A673 (cell line): ENCODE measurements around the gene EDAR. TPM values are rescaled to one million over a fixed set of nuclear protein-coding genes. Genes with fewer than 3 reads are reported as not detected.

Experiments used
- BruUV-seq: library from RNA; stranded (reverse); fragments of 400-500 nt; replicated peaks from 2 replicates; lab custom pipeline; 2021; lab: Mats Ljungman, UMichigan
- CTCF ChIA-PET: fragments of 300-600 bp; sonication (Branson Sonifier 250); formaldehyde crosslinking; loops from one replicate; lab custom pipeline; 2022; ENCODE audit warnings: antibody characterized with exemption; lab: Charles Lee
- POLR2A ChIA-PET: fragments of 300-600 bp; sonication (Branson Sonifier 250); formaldehyde crosslinking; loops from one replicate; lab custom pipeline; 2022; ENCODE audit warnings: antibody characterized with exemption; ENCODE audit not compliant: low non-redundant PET; lab: Charles Lee
- DNase-seq: peaks from one replicate; pipeline ENCODE4 v3.0.0-alpha.2; 2015; ENCODE audit warnings: low spot score
- H3K27ac ChIP-seq: fragments of 200-600 bp; sonication (generic); 2 replicates; pipeline ENCODE4 v1.5.1; 2016; ENCODE audit warnings: mixed run types, low read depth, mild to moderate bottlenecking, mixed read lengths, antibody characterized with exemption, low read length; ENCODE audit not compliant: poor library complexity, severe bottlenecking
- H3K27me3 ChIP-seq: fragments of 200-600 bp; sonication (generic); replicated peaks from 2 replicates; pipeline ENCODE4 v1.6.1; 2017; ENCODE audit warnings: mixed run types, low read depth, mild to moderate bottlenecking, mixed read lengths, antibody characterized with exemption, low read length; ENCODE audit not compliant: insufficient read depth, poor library complexity
- H3K36me3 ChIP-seq: fragments of 200-600 bp; sonication (generic); 2 replicates; pipeline ENCODE4 v1.6.1; 2016; ENCODE audit warnings: mixed run types, mild to moderate bottlenecking, mixed read lengths, antibody characterized with exemption, low read length; ENCODE audit not compliant: insufficient read depth, poor library complexity, severe bottlenecking
- H3K4me1 ChIP-seq: fragments of 200-600 bp; sonication (generic); 2 replicates; pipeline ENCODE4 v1.6.1; 2017; ENCODE audit warnings: mixed run types, mild to moderate bottlenecking, mixed read lengths, antibody characterized with exemption, low read length; ENCODE audit not compliant: insufficient read depth, poor library complexity, severe bottlenecking
- H3K4me3 ChIP-seq: fragments of 200-600 bp; sonication (generic); 2 replicates; pipeline ENCODE4 v1.5.1; 2016; ENCODE audit warnings: low read depth, mixed run types, mild to moderate bottlenecking, mixed read lengths, low read length; ENCODE audit not compliant: poor library complexity, severe bottlenecking
- H3K9me3 ChIP-seq: fragments of 200-600 bp; sonication (generic); 2 replicates; pipeline ENCODE4 v1.6.1; 2016; ENCODE audit warnings: mixed run types, low read depth, mild to moderate bottlenecking, mixed read lengths, antibody characterized with exemption, low read length; ENCODE audit not compliant: poor library complexity, severe bottlenecking
- CTCF ChIP-seq: fragments of 300-800, 200-600 bp; sonication (generic); conservative IDR thresholded peaks from 2 replicates; pipeline ENCODE4 v1.5.1; 2017; ENCODE audit warnings: low read depth, mild to moderate bottlenecking, antibody characterized with exemption, low read length, moderate library complexity, mixed read lengths
- EZH2 ChIP-seq: fragments of 200-600 bp; sonication (generic); IDR thresholded peaks from 2 replicates; pipeline ENCODE4 v1.6.1; 2017; ENCODE audit warnings: borderline replicate concordance, low read depth, mild to moderate bottlenecking, mixed read lengths, antibody characterized with exemption, low read length; ENCODE audit not compliant: poor library complexity, severe bottlenecking
- intact Hi-C: fragments of 100-400 bp; cut with micrococcal nuclease; formaldehyde crosslinking; loops from one replicate; pipeline ENCODE4 v1.10.0; 2022; ENCODE audit not compliant: unreplicated experiment
- total RNA-seq: library from RNA; stranded (reverse); gene quantifications from 2 replicates; pipeline ENCODE4 v1.2.3, GENCODE V29; 2021

The EDAR gene
- total RNA-seq, 1 experiment from 2014 or later, result not detected

GRCh38 chr2:109014476-109014875 lies 25.5 kb upstream of the EDAR start:
- TF ChIP-seq EZH2, result no peak
- TF ChIP-seq CTCF, result no peak
- CTCF ChIA-PET, result no interaction called here
- H3K27me3 ChIP-seq, result no peaks in the 10 kb centered on the region

GRCh38 chr2:109013051-109013450 lies 24.0 kb upstream of the EDAR start:
- H3K4me3 ChIP-seq, result no peak overlapping the region
- H3K27ac ChIP-seq, result no peak overlapping the region
- ChIA-PET CTCF (no interaction called here), POLR2A (no interaction called here)
- H3K27me3 ChIP-seq, result no peaks in the 10 kb centered on the region
- H3K4me1 ChIP-seq, result no peaks in the 10 kb centered on the region
- no peaks in the 10 kb centered on the region for H3K9me3 ChIP-seq
- intact Hi-C loops, result no loop called here
- TF ChIP-seq EZH2, result no peak
- TF ChIP-seq CTCF, result no peak
- no peaks in the 10 kb centered on the region for H3K36me3 ChIP-seq
- no peak for DNase-seq
- BruUV-seq, result no TSS peak

More at GRCh38 chr2:109014476-109014875, 25.5 kb upstream of the EDAR start:
- no TSS peak for BruUV-seq
- no peaks in the 10 kb centered on the region for H3K36me3 ChIP-seq
- intact Hi-C loops, result no loop called here
- H3K27ac ChIP-seq, result no peak overlapping the region
- no peaks in the 10 kb centered on the region for H3K4me1 ChIP-seq
- no peak for DNase-seq
- H3K9me3 ChIP-seq, result no peaks in the 10 kb centered on the region
- POLR2A ChIA-PET, result no interaction called here
- H3K4me3 ChIP-seq, result no peak overlapping the region

- TF ChIP-seq EZH2, result no peak
- no peak for TF ChIP-seq CTCF
- Histone ChIP-seq H3K4me1 (no peaks in the 10 kb centered on the region), H3K27me3 (no peaks in the 10 kb centered on the region), H3K36me3 (no peaks in the 10 kb centered on the region), H3K4me3 (no peak overlapping the region), H3K27ac (no peak overlapping the region), H3K9me3 (no peaks in the 10 kb centered on the region)
- intact Hi-C loops, result no loop called here
- ChIA-PET POLR2A (interaction anchor here (0.6 kb wide), 1 partner anchor 214 kb away, joined by 10 read pairs; no protein-coding TSS in a partner anchor), CTCF (no interaction called here)
- no peak for DNase-seq
- no TSS peak for BruUV-seq
These were observed 21.0 kb upstream of the EDAR start for GRCh38 chr2:109009920-109010610.
